ENCODE measurements around the gene ZNF277.
A peak's percentile ranks its signal among the peaks of the same experiment; 100 is the strongest.

ZNF277 gene

GRCh38 chr7:112223310-112223709 is 16.8 kb downstream of the ZNF277 start:
- Histone ChIP-seq H3K27me3 (ENCODE audit: control insufficient read depth in 5 of 5, insufficient read depth in 4 of 5, low read length in 5 of 5) (no peaks in the 10 kb centered on the region), H3K9ac (ENCODE audit: low read length in 5 of 5) (no peak overlapping the region), H3K9me3 (ENCODE audit: control insufficient read depth in 5 of 5, low read length in 5 of 5) (no peaks in the 10 kb centered on the region), H3K4me3 (ENCODE audit: low read depth in 1 of 5, low read length in 5 of 5) (no peak overlapping the region), H3K27ac (ENCODE audit: low read depth, low read length) (no peak overlapping the region), H3K4me1 (ENCODE audit: control insufficient read depth in 5 of 5, insufficient read depth in 5 of 5, low read length in 5 of 5) (peaks cover 0 to 12% (median 6%) of the 10 kb centered on the region in 5 donors), H3K36me3 (ENCODE audit: control insufficient read depth in 5 of 5, insufficient read depth in 5 of 5, low read length in 5 of 5) (no peaks in the 10 kb centered on the region)

- Histone ChIP-seq H3K9ac (ENCODE audit: low read length in 5 of 5) (no peak overlapping the region), H3K9me3 (ENCODE audit: control insufficient read depth in 5 of 5, low read length in 5 of 5) (no peaks in the 10 kb centered on the region), H3K27ac (ENCODE audit: low read depth, low read length) (no peak overlapping the region), H3K36me3 (ENCODE audit: control insufficient read depth in 5 of 5, insufficient read depth in 5 of 5, low read length in 5 of 5) (no peaks in the 10 kb centered on the region), H3K27me3 (ENCODE audit: control insufficient read depth in 5 of 5, insufficient read depth in 4 of 5, low read length in 5 of 5) (no peaks in the 10 kb centered on the region), H3K4me1 (ENCODE audit: control insufficient read depth in 5 of 5, insufficient read depth in 5 of 5, low read length in 5 of 5) (peaks cover 0 to 12% (median 6%) of the 10 kb centered on the region in 5 donors), H3K4me3 (ENCODE audit: low read depth in 1 of 5, low read length in 5 of 5) (no peak overlapping the region)
Measured at GRCh38 chr7:112224186-112224585, 17.7 kb downstream of the ZNF277 start.

- Histone ChIP-seq H3K9me3 (ENCODE audit: control insufficient read depth in 5 of 5, low read length in 5 of 5) (no peaks in the 10 kb centered on the region), H3K4me3 (ENCODE audit: low read depth in 1 of 5, low read length in 5 of 5) (no peak overlapping the region), H3K36me3 (ENCODE audit: control insufficient read depth in 5 of 5, insufficient read depth in 5 of 5, low read length in 5 of 5) (no peaks in the 10 kb centered on the region), H3K27ac (ENCODE audit: low read depth, low read length) (no peak overlapping the region), H3K4me1 (ENCODE audit: control insufficient read depth in 5 of 5, insufficient read depth in 5 of 5, low read length in 5 of 5) (peaks cover 0 to 12% (median 6%) of the 10 kb centered on the region in 5 donors), H3K27me3 (ENCODE audit: control insufficient read depth in 5 of 5, insufficient read depth in 4 of 5, low read length in 5 of 5) (no peaks in the 10 kb centered on the region), H3K9ac (ENCODE audit: low read length in 5 of 5) (no peak overlapping the region)
Measured at GRCh38 chr7:112225006-112225405, 18.5 kb downstream of the ZNF277 start.

- H3K9me3 ChIP-seq (ENCODE audit: control insufficient read depth in 5 of 5, low read length in 5 of 5): no peaks in the 10 kb centered on the region
- H3K27ac ChIP-seq (ENCODE audit: low read depth, low read length): no peak overlapping the region
- no peak overlapping the region for H3K4me3 ChIP-seq (ENCODE audit: low read depth in 1 of 5, low read length in 5 of 5)
- no peaks in the 10 kb centered on the region for H3K27me3 ChIP-seq (ENCODE audit: control insufficient read depth in 5 of 5, insufficient read depth in 4 of 5, low read length in 5 of 5)
- no peaks in the 10 kb centered on the region for H3K36me3 ChIP-seq (ENCODE audit: control insufficient read depth in 5 of 5, insufficient read depth in 5 of 5, low read length in 5 of 5)
- no peak overlapping the region for H3K9ac ChIP-seq (ENCODE audit: low read length in 5 of 5)
- peaks cover 0 to 12% (median 6%) of the 10 kb centered on the region in 5 donors for H3K4me1 ChIP-seq (ENCODE audit: control insufficient read depth in 5 of 5, insufficient read depth in 5 of 5, low read length in 5 of 5)
Measured at GRCh38 chr7:112226701-112227276, 20.3 kb downstream of the ZNF277 start.

- H3K27ac ChIP-seq (ENCODE audit: low read depth, low read length): no peak overlapping the region
- H3K4me3 ChIP-seq (ENCODE audit: low read depth in 1 of 5, low read length in 5 of 5): no peak overlapping the region
- H3K9ac ChIP-seq (ENCODE audit: low read length in 5 of 5): no peak overlapping the region
- no peaks in the 10 kb centered on the region for H3K36me3 ChIP-seq (ENCODE audit: control insufficient read depth in 5 of 5, insufficient read depth in 5 of 5, low read length in 5 of 5)
- H3K27me3 ChIP-seq (ENCODE audit: control insufficient read depth in 5 of 5, insufficient read depth in 4 of 5, low read length in 5 of 5): no peaks in the 10 kb centered on the region
- no peaks in the 10 kb centered on the region for H3K9me3 ChIP-seq (ENCODE audit: control insufficient read depth in 5 of 5, low read length in 5 of 5)
- peaks cover 0 to 9% (median 9%) of the 10 kb centered on the region in 5 donors for H3K4me1 ChIP-seq (ENCODE audit: control insufficient read depth in 5 of 5, insufficient read depth in 5 of 5, low read length in 5 of 5)
Measured at GRCh38 chr7:112228632-112229031, 22.1 kb downstream of the ZNF277 start.

- H3K9ac ChIP-seq (ENCODE audit: low read length in 5 of 5): no peak overlapping the region
- no peak overlapping the region for H3K27ac ChIP-seq (ENCODE audit: low read depth, low read length)
- no peaks in the 10 kb centered on the region for H3K36me3 ChIP-seq (ENCODE audit: control insufficient read depth in 5 of 5, insufficient read depth in 5 of 5, low read length in 5 of 5)
- H3K4me3 ChIP-seq (ENCODE audit: low read depth in 1 of 5, low read length in 5 of 5): no peak overlapping the region
- peaks cover 0 to 12% (median 6%) of the 10 kb centered on the region in 5 donors for H3K4me1 ChIP-seq (ENCODE audit: control insufficient read depth in 5 of 5, insufficient read depth in 5 of 5, low read length in 5 of 5)
- H3K27me3 ChIP-seq (ENCODE audit: control insufficient read depth in 5 of 5, insufficient read depth in 4 of 5, low read length in 5 of 5): no peaks in the 10 kb centered on the region
- H3K9me3 ChIP-seq (ENCODE audit: control insufficient read depth in 5 of 5, low read length in 5 of 5): no peaks in the 10 kb centered on the region
Measured at GRCh38 chr7:112232212-112232978, 25.9 kb downstream of the ZNF277 start.

- no peak overlapping the region for H3K27ac ChIP-seq (ENCODE audit: low read depth, low read length)
- peaks cover 0 to 12% (median 6%) of the 10 kb centered on the region in 5 donors for H3K4me1 ChIP-seq (ENCODE audit: control insufficient read depth in 5 of 5, insufficient read depth in 5 of 5, low read length in 5 of 5)
- no peaks in the 10 kb centered on the region for H3K27me3 ChIP-seq (ENCODE audit: control insufficient read depth in 5 of 5, insufficient read depth in 4 of 5, low read length in 5 of 5)
- H3K4me3 ChIP-seq (ENCODE audit: low read depth in 1 of 5, low read length in 5 of 5): peak overlapping the region in 1 of 5 donors; percentile 25
- H3K9me3 ChIP-seq (ENCODE audit: control insufficient read depth in 5 of 5, low read length in 5 of 5): no peaks in the 10 kb centered on the region
- no peak overlapping the region for H3K9ac ChIP-seq (ENCODE audit: low read length in 5 of 5)
- H3K36me3 ChIP-seq (ENCODE audit: control insufficient read depth in 5 of 5, insufficient read depth in 5 of 5, low read length in 5 of 5): no peaks in the 10 kb centered on the region
Measured at GRCh38 chr7:112233048-112233697, 26.7 kb downstream of the ZNF277 start.

GRCh38 chr7:112234147-112234546 is 27.7 kb downstream of the ZNF277 start:
- Histone ChIP-seq H3K9me3 (ENCODE audit: control insufficient read depth in 5 of 5, low read length in 5 of 5) (no peaks in the 10 kb centered on the region), H3K27ac (ENCODE audit: low read depth, low read length) (no peak overlapping the region), H3K27me3 (ENCODE audit: control insufficient read depth in 5 of 5, insufficient read depth in 4 of 5, low read length in 5 of 5) (no peaks in the 10 kb centered on the region), H3K36me3 (ENCODE audit: control insufficient read depth in 5 of 5, insufficient read depth in 5 of 5, low read length in 5 of 5) (no peaks in the 10 kb centered on the region), H3K4me1 (ENCODE audit: control insufficient read depth in 5 of 5, insufficient read depth in 5 of 5, low read length in 5 of 5) (peaks cover 0 to 12% (median 6%) of the 10 kb centered on the region in 5 donors), H3K9ac (ENCODE audit: low read length in 5 of 5) (no peak overlapping the region), H3K4me3 (ENCODE audit: low read depth in 1 of 5, low read length in 5 of 5) (no peak overlapping the region)

- Histone ChIP-seq H3K4me1 (ENCODE audit: control insufficient read depth in 5 of 5, insufficient read depth in 5 of 5, low read length in 5 of 5) (peaks cover 0 to 12% (median 6%) of the 10 kb centered on the region in 5 donors), H3K27me3 (ENCODE audit: control insufficient read depth in 5 of 5, insufficient read depth in 4 of 5, low read length in 5 of 5) (no peaks in the 10 kb centered on the region), H3K9ac (ENCODE audit: low read length in 5 of 5) (no peak overlapping the region), H3K9me3 (ENCODE audit: control insufficient read depth in 5 of 5, low read length in 5 of 5) (no peaks in the 10 kb centered on the region), H3K36me3 (ENCODE audit: control insufficient read depth in 5 of 5, insufficient read depth in 5 of 5, low read length in 5 of 5) (no peaks in the 10 kb centered on the region), H3K27ac (ENCODE audit: low read depth, low read length) (no peak overlapping the region), H3K4me3 (ENCODE audit: low read depth in 1 of 5, low read length in 5 of 5) (no peak overlapping the region)
Measured at GRCh38 chr7:112236597-112236996, 30.1 kb downstream of the ZNF277 start.

- Histone ChIP-seq H3K4me3 (ENCODE audit: low read depth in 1 of 5, low read length in 5 of 5) (no peak overlapping the region), H3K27ac (ENCODE audit: low read depth, low read length) (no peak overlapping the region), H3K36me3 (ENCODE audit: control insufficient read depth in 5 of 5, insufficient read depth in 5 of 5, low read length in 5 of 5) (no peaks in the 10 kb centered on the region), H3K9me3 (ENCODE audit: control insufficient read depth in 5 of 5, low read length in 5 of 5) (no peaks in the 10 kb centered on the region), H3K9ac (ENCODE audit: low read length in 5 of 5) (no peak overlapping the region), H3K4me1 (ENCODE audit: control insufficient read depth in 5 of 5, insufficient read depth in 5 of 5, low read length in 5 of 5) (peaks cover 0 to 6% (median 1%) of the 10 kb centered on the region in 5 donors), H3K27me3 (ENCODE audit: control insufficient read depth in 5 of 5, insufficient read depth in 4 of 5, low read length in 5 of 5) (no peaks in the 10 kb centered on the region)
Measured at GRCh38 chr7:112238330-112238729, 31.8 kb downstream of the ZNF277 start.

Measured in subcutaneous abdominal adipose tissue (tissue), 5 donors.